ENCODE measurements around the gene NPDC1. TPM values are rescaled to one million over a fixed set of nuclear protein-coding genes. Genes with fewer than 3 reads are reported as not detected.

The NPDC1 gene
- polyA plus RNA-seq, 3 donors: 0.51 to 2.7 TPM; not detected in 1

DNA sequence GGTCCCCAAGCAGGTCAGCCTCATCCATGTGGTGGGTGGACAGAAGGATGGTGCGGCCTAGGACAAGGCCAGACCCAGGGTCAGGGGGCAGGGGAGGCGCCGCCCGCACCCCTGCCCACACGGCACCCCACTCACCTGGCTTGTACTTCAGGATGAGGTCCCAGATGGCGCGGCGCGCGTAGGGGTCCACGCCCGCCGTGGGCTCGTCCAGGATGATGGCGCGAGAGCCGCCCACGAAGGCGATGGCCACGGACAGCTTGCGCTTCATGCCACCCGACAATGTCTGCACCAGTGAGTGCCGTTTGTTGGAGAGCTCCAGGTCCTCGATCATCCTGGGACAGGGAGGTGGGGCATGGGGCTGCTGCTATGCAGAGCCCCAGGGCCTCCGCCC lies 30.4 kb downstream of the NPDC1 start:
- no peak overlapping the region for H3K27ac Mint-ChIP-seq
- no peaks in the 10 kb centered on the region for H3K9me3 ChIP-seq (replicated peaks in 1 of 2; ENCODE audit: control insufficient read depth in 1 of 2, insufficient read depth in 1 of 2, low read length in 2 of 2)
- H3K36me3 ChIP-seq (replicated peaks in 1 of 2; ENCODE audit: control insufficient read depth in 1 of 2, insufficient read depth in 2 of 2, low read length in 2 of 2): peaks cover 0 to 3% of the 10 kb centered on the region in 2 donors
- intact Hi-C loops (cut with micrococcal nuclease): no loop called here
- H3K27ac ChIP-seq (ENCODE audit: low read depth in 1 of 2, low read length in 2 of 2): no peak overlapping the region
- no peak overlapping the region for H3K4me3 Mint-ChIP-seq
- DNase-seq: no peak
- peaks cover 9 to 32% of the 10 kb centered on the region in 2 donors for H3K36me3 Mint-ChIP-seq
- TF ChIP-seq, protein P1, sequence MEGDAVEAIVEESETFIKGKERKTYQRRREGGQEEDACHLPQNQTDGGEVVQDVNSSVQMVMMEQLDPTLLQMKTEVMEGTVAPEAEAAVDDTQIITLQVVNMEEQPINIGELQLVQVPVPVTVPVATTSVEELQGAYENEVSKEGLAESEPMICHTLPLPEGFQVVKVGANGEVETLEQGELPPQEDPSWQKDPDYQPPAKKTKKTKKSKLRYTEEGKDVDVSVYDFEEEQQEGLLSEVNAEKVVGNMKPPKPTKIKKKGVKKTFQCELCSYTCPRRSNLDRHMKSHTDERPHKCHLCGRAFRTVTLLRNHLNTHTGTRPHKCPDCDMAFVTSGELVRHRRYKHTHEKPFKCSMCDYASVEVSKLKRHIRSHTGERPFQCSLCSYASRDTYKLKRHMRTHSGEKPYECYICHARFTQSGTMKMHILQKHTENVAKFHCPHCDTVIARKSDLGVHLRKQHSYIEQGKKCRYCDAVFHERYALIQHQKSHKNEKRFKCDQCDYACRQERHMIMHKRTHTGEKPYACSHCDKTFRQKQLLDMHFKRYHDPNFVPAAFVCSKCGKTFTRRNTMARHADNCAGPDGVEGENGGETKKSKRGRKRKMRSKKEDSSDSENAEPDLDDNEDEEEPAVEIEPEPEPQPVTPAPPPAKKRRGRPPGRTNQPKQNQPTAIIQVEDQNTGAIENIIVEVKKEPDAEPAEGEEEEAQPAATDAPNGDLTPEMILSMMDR (IDR thresholded peaks at IDR 0.05): no peak
- no peaks in the 10 kb centered on the region for H3K4me1 ChIP-seq (ENCODE audit: control insufficient read depth in 1 of 2, insufficient read depth in 2 of 2, low read length in 2 of 2)
- over 99% methylated on average over 18 of the region's 25 CpGs for WGBS (ENCODE audit: insufficient coverage)
- H3K4me2 ChIP-seq (replicated peaks; ENCODE audit: extremely low read depth, low read length, poor library complexity, severe bottlenecking): no peak overlapping the region
- H3K27me3 ChIP-seq (ENCODE audit: control insufficient read depth in 2 of 2, insufficient read depth in 2 of 2, low read length in 2 of 2): no peaks in the 10 kb centered on the region
- no peak overlapping the region for H3K4me3 ChIP-seq (replicated peaks in 1 of 3; ENCODE audit: low read depth in 2 of 3, low read length in 3 of 3)
- peaks cover 0 to 2% (median 2%) of the 10 kb centered on the region in 3 donors for H3K27me3 Mint-ChIP-seq (ENCODE audit: low read depth in 3 of 3)
- no peaks in the 10 kb centered on the region for H3K4me1 Mint-ChIP-seq
- H2AFZ ChIP-seq (ENCODE audit: insufficient read depth, low read depth, low read length, poor library complexity, severe bottlenecking): no peak overlapping the region
- no peak overlapping the region for H3K9ac ChIP-seq (ENCODE audit: insufficient read depth, low read length, poor library complexity, severe bottlenecking)
- peaks cover 0 to 6% (median 0%) of the 10 kb centered on the region in 7 donors for H3K9me3 Mint-ChIP-seq
- H3K79me2 ChIP-seq (ENCODE audit: insufficient read depth, low read length): no peaks in the 10 kb centered on the region
- no peaks in the 10 kb centered on the region for H4K20me1 ChIP-seq (ENCODE audit: insufficient read depth, low read length)

DNA sequence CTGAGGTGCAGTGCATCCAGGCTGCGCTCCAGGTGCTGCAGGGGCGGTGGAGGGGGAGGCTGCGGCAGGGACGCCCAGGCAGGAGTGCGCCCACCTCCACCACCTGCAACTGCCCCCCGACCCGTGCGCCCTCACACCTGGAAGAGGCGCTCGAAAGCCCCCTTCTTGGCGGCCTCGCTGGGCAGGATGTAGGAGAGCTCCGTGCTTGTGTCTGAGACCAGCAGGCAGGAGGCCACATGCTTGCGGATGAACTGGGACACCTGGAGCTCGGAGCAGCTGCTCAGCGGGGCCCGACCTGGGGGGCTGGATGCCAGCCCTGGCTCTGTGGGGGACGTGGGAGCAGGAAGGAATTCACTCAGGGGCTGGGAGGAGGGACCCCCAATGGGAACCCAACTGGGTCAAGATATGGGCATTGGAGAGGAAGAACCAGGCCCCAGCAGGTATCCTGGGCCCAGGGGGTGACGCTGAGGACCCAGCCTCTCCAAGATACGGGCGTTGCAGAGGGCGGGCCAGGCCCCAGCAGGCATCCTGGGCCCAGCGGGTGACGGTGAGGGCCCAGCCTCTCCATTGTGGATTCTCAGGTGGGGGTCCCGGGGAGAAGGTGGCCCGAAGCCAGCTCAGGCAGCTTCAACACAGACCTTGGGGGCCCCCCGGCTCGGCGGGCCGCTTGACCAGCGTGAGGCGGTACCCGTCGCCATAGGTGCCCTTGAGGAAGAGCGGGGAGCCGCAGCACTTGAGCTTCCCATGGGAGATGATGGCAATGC lies 31.0 kb downstream of the NPDC1 start:
- H3K9me3 Mint-ChIP-seq: peaks cover 0 to 6% (median 0%) of the 10 kb centered on the region in 7 donors
- H3K4me2 ChIP-seq (replicated peaks; ENCODE audit: extremely low read depth, low read length, poor library complexity, severe bottlenecking): no peak overlapping the region
- H3K9me3 ChIP-seq (replicated peaks in 1 of 2; ENCODE audit: control insufficient read depth in 1 of 2, insufficient read depth in 1 of 2, low read length in 2 of 2): no peaks in the 10 kb centered on the region
- no peaks in the 10 kb centered on the region for H3K4me1 ChIP-seq (ENCODE audit: control insufficient read depth in 1 of 2, insufficient read depth in 2 of 2, low read length in 2 of 2)
- no peaks in the 10 kb centered on the region for H3K27me3 ChIP-seq (ENCODE audit: control insufficient read depth in 2 of 2, insufficient read depth in 2 of 2, low read length in 2 of 2)
- H2AFZ ChIP-seq (ENCODE audit: insufficient read depth, low read depth, low read length, poor library complexity, severe bottlenecking): no peak overlapping the region
- no peak overlapping the region for H3K4me3 ChIP-seq (replicated peaks in 1 of 3; ENCODE audit: low read depth in 2 of 3, low read length in 3 of 3)
- no peaks in the 10 kb centered on the region for H4K20me1 ChIP-seq (ENCODE audit: insufficient read depth, low read length)
- H3K27ac ChIP-seq (ENCODE audit: low read depth in 1 of 2, low read length in 2 of 2): no peak overlapping the region
- peaks cover 9 to 32% of the 10 kb centered on the region in 2 donors for H3K36me3 Mint-ChIP-seq
- TF ChIP-seq, protein P1 (IDR thresholded peaks at IDR 0.05): no peak
- no peak overlapping the region for H3K27ac Mint-ChIP-seq
- 96% methylated on average over 30 of the region's 36 CpGs for WGBS (ENCODE audit: insufficient coverage)
- DNase-seq: no peak
- intact Hi-C loops (cut with micrococcal nuclease): no loop called here
- H3K79me2 ChIP-seq (ENCODE audit: insufficient read depth, low read length): no peaks in the 10 kb centered on the region
- H3K27me3 Mint-ChIP-seq (ENCODE audit: low read depth in 3 of 3): peaks cover 0 to 2% (median 2%) of the 10 kb centered on the region in 3 donors
- peaks cover 0 to 3% of the 10 kb centered on the region in 2 donors for H3K36me3 ChIP-seq (replicated peaks in 1 of 2; ENCODE audit: control insufficient read depth in 1 of 2, insufficient read depth in 2 of 2, low read length in 2 of 2)
- H3K4me3 Mint-ChIP-seq: no peak overlapping the region
- H3K9ac ChIP-seq (ENCODE audit: insufficient read depth, low read length, poor library complexity, severe bottlenecking): no peak overlapping the region
- H3K4me1 Mint-ChIP-seq: no peaks in the 10 kb centered on the region

All from CD14-positive monocyte (primary cell).